GM18498 (cell line): Measurements from ENCODE around the gene SPEN.

ENCODE experiments used
- ATAC-seq: cut with Tn5 transposase; IDR thresholded peaks from one replicate; pipeline ENCODE4 v1.9.1; 2021; ENCODE audit warnings: mild to moderate bottlenecking, moderate library complexity; ENCODE audit not compliant: unreplicated experiment

The SPEN gene

GRCh38 chr1:15957221-15958095 is 110.0 kb downstream of the SPEN start:
- no peak for ATAC-seq

DNA sequence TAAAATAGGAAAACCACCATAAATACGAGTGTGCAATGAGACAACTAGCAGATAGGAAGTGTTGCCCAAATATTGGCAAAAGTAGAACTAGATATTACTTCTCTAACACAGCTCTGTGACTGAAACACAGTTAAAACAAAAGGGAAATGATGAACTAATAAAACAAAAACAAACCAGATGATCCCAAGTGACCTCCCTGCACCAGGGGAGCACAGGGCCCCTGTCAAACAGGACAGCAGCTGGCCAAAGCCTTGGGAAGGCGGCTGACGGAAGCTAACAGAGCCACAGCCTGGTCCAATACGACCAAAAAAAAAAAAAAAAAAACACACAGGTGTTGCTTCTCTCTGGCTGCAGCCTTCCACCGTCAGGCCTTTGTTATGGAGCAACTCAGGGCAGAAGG is 110.6 kb downstream of the SPEN start:
- ATAC-seq, result no peak

GRCh38 chr1:15958793-15959192 is 111.3 kb downstream of the SPEN start:
- ATAC-seq, result no peak

DNA sequence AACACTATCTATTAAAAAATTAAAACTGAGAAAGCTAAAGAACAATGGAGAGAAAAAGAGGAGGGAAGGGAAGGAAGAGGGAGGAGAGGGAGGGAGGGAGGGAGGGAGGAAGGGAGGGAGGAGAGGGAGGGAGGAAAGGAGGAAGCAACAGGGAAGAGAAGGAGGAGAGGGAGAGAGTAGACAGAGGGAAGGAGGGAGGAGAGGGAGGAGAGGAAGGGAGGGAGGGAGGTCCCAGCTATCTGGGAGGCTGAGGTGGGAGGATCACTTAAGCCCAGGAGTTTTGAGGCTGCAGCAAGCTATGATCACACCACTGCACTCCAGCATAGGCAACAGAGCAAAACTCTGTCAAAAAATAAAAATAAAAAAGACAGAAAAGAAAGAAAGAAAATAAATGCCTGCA is 111.9 kb downstream of the SPEN start:
- no peak for ATAC-seq

GRCh38 chr1:15959827-15960446 is 112.4 kb downstream of the SPEN start:
- no peak for ATAC-seq

DNA sequence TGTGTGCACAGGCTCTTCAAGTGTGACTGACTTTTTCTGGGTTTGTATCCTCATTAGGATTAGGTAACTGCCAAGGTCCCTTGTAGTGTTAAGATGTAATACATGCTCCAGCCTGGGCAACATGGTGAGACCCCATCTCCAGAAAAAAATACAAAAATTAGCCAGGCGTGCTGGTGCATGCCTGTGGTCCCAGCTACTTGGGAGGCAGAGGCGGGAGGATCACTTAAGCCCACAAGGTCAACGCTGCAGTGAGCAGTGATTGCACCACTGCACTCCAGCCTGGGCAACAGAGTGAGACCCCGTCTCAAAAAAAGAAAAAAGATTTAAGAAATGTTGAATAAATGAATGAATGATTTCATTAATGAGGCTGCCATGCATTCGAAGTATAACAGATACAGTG is 113.3 kb downstream of the SPEN start:
- no peak for ATAC-seq

- ATAC-seq, result no peak
Observed at GRCh38 chr1:15961492-15961891, 114.0 kb downstream of the SPEN start.

DNA sequence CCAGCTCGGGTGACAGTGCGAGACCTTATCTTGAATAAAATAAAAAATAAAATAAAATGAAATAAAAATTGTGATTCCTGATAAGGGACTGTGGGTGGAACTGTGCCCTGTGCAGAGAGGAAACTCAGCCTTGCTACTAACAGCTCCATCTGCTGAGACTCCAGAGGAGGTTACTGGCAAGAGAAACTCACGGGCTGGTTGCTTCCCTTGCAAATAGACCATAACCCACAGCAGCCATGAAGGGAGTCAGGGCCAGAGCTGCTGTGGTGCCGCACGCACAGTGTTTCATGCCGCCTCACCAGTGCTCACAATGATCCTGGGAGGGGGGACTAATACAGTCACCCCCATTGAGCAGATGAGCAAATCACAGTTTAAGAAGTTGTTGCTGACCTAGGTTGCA is 114.7 kb downstream of the SPEN start:
- ATAC-seq, result no peak

DNA sequence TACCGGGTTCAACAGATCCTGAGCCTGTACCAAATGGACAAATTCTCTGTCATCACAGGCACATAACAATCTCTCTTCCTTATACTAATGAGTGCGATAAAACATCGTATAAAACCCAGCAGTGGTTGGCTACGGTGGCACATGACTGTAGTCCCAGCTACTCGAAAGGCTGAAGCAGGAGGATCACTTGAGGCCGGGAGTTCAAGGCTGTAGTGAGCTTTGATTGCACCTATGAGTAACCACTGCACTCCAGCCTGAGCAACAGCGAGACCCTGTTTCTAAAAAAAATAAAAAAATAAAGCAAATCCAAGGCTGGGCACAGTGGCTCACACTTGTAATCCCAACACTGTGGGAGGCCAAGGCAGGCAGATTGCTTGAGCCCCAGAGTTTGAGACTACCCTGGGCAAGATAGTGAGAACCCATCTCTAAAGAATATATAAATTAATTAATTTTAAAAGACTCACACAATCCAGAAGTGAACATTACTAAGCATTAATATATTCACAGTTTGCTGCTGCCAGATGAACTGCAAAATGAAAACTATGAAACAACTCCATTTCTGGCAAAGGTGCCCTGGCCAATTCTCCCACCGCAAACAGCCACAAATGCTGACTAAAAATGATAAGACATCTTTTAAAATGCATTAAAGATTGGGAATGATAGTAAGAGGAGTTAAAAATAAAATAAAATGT is 115.3 kb downstream of the SPEN start:
- ATAC-seq, result no peak

DNA sequence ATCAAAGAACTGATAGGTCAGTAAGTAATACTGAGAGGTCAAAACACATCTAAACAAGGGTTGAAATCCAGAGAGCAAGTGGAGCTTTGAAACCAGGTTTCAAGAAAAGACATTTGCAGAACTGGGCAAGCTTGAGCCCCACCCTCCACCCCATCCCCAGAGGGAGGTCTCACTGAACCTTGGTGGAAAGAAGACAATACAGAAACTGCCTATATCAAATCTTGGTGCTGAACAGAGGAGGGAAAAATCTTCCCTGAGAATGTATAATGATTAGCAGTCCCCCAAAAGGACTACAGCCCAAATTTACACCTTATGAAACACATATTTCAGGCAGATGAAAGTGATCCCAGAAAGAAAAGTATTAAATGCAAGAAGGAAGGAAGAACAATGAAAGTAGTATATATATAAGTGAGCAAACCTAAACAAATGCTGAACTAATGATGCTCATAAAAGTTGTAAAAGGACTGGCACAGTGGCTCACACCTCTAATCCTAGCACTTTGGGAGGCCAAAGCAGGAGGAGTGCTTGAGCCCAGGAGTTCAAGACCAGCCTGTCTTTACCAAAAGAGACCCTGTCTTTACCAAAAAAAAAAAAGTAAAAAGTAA is 116.0 kb downstream of the SPEN start:
- ATAC-seq, result no peak

- no peak for ATAC-seq
Observed at GRCh38 chr1:15963968-15964648, 116.6 kb downstream of the SPEN start.

DNA sequence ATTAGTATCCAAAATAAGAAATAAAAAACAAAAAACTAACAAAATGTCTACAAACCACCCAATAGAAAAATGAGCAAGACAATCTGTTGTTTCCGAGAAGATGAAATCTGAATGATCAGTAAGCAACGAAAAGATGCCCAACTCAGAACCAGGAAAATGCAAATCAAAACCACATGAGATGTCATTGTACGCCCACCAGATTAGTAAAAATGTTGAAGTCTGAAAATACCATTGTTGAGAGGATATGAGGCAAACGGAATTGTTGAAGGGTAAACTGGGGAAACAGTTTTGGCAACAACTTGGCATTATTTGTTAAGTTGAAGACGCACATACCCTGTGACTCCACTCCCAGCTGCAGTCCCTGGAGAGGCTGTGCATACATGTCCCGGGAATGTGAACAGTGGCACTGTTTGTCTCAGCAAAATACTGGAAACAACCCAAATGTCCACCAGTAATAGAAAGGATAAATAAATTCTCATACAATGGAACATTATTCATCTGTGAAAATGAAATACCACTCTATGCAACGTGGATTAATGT is 117.8 kb downstream of the SPEN start:
- no peak for ATAC-seq

- ATAC-seq, result peak; percentile 71
Observed at GRCh38 chr1:15966081-15966955, 118.8 kb downstream of the SPEN start.

DNA sequence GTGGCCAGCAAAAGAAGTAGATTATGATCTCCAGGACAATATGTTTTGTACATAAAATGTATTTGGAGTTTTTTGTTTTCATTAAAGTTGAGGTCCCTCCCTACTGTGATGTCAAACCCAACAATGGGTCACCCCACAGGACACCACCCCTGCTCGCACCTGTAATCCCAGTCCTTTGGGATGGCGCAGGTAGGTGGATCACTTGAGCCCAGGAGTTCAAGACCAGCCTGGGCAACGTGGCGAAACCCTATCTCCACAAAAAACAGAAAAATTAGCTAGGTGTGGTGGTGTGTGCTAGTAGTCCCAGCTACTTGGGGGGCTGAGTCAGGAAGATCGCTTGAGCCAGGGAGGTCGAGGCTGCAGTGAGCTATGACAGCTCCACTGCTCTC is 119.4 kb downstream of the SPEN start:
- no peak for ATAC-seq

- no peak for ATAC-seq
Observed at GRCh38 chr1:15968172-15968571, 120.7 kb downstream of the SPEN start.

DNA sequence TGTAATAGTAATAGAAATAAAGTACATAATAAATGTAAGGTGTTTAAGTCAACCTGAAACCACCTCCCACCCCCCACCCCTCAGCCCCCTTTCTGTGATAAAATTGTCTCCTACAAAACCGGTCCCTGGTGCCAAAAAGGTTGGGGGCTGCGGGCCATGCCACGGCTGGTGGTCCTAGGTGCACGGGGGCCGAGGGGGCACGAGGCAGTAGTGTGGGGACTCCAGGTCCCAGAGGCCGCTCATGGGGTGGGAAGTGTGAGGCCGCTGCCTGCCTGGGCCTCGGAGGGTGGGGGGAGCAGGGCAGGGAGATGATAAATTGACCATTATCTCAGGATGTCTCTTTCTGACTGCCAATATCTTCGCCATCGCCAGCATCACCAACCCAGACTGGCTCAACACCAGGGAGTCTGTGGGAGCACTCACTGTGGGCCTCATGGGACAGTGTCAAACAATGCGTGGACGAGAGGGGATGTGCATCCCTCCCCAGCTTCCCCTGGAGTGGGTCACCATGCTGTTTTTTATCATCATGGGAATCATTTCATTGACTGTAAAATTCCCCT is 121.9 kb downstream of the SPEN start:
- ATAC-seq, result no peak

DNA sequence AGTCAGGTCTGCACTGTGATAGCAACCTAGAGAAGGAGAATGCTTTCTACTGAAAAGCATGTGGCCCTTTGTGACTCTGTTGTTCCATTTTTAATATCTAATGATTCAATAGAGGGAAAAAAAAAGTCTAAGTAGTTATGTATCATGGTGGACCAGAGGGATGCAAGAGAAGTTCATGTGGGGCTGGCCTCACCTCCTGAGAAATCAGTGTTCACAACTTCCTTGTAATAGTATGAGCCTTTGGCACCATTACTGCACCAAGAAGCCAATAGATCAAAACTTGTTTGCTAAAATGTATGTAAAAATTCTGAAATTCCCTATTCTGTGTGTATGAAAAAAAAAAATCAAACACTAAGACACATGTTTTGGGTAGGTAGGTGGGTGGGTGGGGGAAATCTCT is 123.4 kb downstream of the SPEN start:
- no peak for ATAC-seq

- ATAC-seq, result no peak
Observed at GRCh38 chr1:15972409-15972808, 124.9 kb downstream of the SPEN start.

DNA sequence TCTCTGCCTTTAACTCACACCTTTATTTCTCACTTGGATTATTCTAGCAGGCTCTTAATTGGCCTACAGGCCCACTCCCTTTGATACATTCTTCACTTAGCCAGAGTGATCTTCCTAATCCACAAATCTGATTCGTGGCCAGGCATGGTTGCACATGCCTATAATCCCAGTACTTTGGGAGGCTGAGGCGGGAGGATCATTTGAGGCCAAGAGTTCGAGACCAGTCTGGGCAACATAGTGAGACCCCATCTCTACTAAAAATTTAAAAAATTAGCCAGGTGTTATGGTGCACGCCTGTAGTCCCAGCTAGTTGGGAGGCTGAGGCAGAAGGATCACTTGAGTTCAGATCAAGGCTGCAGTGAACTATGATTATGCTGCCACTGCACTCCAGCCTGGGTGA is 126.3 kb downstream of the SPEN start:
- no peak for ATAC-seq
